HepG2 (cell line): ENCODE measurements around the gene TEX13D. TPM values are rescaled to one million over a fixed set of nuclear protein-coding genes. Genes with fewer than 3 reads are reported as not detected.

Experiments used
- ATAC-seq: fragments of 200-7000 bp; cut with Tn5 transposase; 3 replicates; pipeline ENCODE4 v1.9.1; 2020; ENCODE audit warnings: mild to moderate bottlenecking, moderate library complexity
- BruUV-seq: library from RNA; stranded (reverse); fragments of 400-500 nt; replicated peaks from 2 replicates; lab custom pipeline; 2021; lab: Mats Ljungman, UMichigan
- CTCF ChIA-PET: fragments of 300-600 bp; formaldehyde crosslinking; extraction: SDS; loops from one replicate; lab custom pipeline; 2021; ENCODE audit warnings: low total read pairs, inconsistent platforms, low intra/inter-chr PET ratio; lab: Yijun Ruan, JAX
- POLR2A ChIA-PET: fragments of 350-600 bp; sonication (Branson Sonifier 250); formaldehyde crosslinking; loops from one replicate; lab custom pipeline; 2020; ENCODE audit warnings: antibody characterized with exemption, inconsistent platforms; lab: Yijun Ruan, JAX
- DNase-seq: peaks from one replicate; pipeline ENCODE4 v3.0.0-alpha.2; 2015; ENCODE audit warnings: low spot score
- FAIRE-seq: peaks from 3 replicates; lab custom pipeline; 2011; peaks lifted over from hg19 to GRCh38; lab: Jason Lieb, UNC
- H2AFZ ChIP-seq: one replicate; pipeline ENCODE4 v1.6.1; 2011; ENCODE audit warnings: low read length, inconsistent platforms
- H3K27ac ChIP-seq: fragments of 300-600 bp; 3 replicates; pipeline ENCODE4 v1.8.0; 2011; ENCODE audit warnings: mixed run types, mild to moderate bottlenecking, mixed read lengths, low read length, inconsistent platforms; ENCODE audit not compliant: insufficient read depth; ENCODE audit errors: extremely low read length
- H3K27me3 ChIP-seq, 2 experiments: fragments of 200-600 bp in 1 of 2; 2 replicates in 1 of 2; 3 replicates in 1 of 2; pipeline versions ENCODE4 v1.6.0 to v1.8.0; 2011; ENCODE audit warnings: low read length in 2 of 2, mild to moderate bottlenecking in 2 of 2, moderate library complexity in 2 of 2, inconsistent platforms in 1 of 2; ENCODE audit not compliant: insufficient read depth in 2 of 2, control insufficient read depth in 1 of 2
- H3K36me3 ChIP-seq, 2 experiments: fragments of 200-600 bp in 1 of 2; replicated peaks in 1 of 2; 2 replicates in 1 of 2; 3 replicates in 1 of 2; pipeline versions ENCODE4 v1.5.1 to v1.8.0; 2011; ENCODE audit warnings: low read length in 2 of 2, inconsistent platforms in 1 of 2; ENCODE audit not compliant: insufficient read depth in 2 of 2, control insufficient read depth in 1 of 2
- H3K4me1 ChIP-seq: 2 replicates; pipeline ENCODE4 v1.5.1; 2012; ENCODE audit warnings: low read length, inconsistent platforms; ENCODE audit not compliant: insufficient read depth
- H3K4me2 ChIP-seq: 2 replicates; pipeline ENCODE4 v1.6.0; 2011; ENCODE audit warnings: low read depth, low read length, inconsistent platforms
- H3K4me3 ChIP-seq, 3 experiments: fragments of 200-600 bp in 1 of 3; sonication (generic), shearing (Covaris generic) in 1 of 3; replicated peaks in 1 of 3; 2 replicates each; pipeline ENCODE4 v1.5.1; 2011 to 2016; ENCODE audit warnings: low read length in 3 of 3, inconsistent platforms in 2 of 3, low read depth in 2 of 3, mild to moderate bottlenecking in 2 of 3, control low read depth in 1 of 3, mixed read lengths in 1 of 3; ENCODE audit not compliant: insufficient read depth in 1 of 3
- H3K79me2 ChIP-seq: one replicate; pipeline ENCODE4 v1.6.1; 2011; ENCODE audit warnings: low read length, inconsistent platforms; ENCODE audit not compliant: insufficient read depth
- H3K9ac ChIP-seq: 2 replicates; pipeline ENCODE4 v1.6.0; 2011; ENCODE audit warnings: mild to moderate bottlenecking, low read depth, low read length, inconsistent platforms; ENCODE audit not compliant: insufficient read depth
- H3K9me3 ChIP-seq: 2 replicates; pipeline ENCODE4 v1.5.1; 2012; ENCODE audit warnings: mild to moderate bottlenecking, low read length
- H4K20me1 ChIP-seq: 2 replicates; pipeline ENCODE4 v1.6.0; 2011; ENCODE audit warnings: inconsistent platforms, mild to moderate bottlenecking, low read length, moderate library complexity; ENCODE audit not compliant: insufficient read depth
- AHR ChIP-seq: IDR thresholded peaks from 2 replicates; pipeline ENCODE4 v1.6.1; 2018; ENCODE audit warnings: missing genetic modification reagents, missing compliant biosample characterization
- CHD2 ChIP-seq: IDR thresholded peaks from 2 replicates; pipeline ENCODE4 v1.6.1; 2011; ENCODE audit warnings: low read depth, low read length, improper control_type of control experiment
- JUN ChIP-seq: sonication (generic); formaldehyde crosslinking; IDR thresholded peaks from 2 replicates; pipeline ENCODE4 v1.4.0; 2020; ENCODE audit warnings: mild to moderate bottlenecking, missing genetic modification reagents
- KDM5A ChIP-seq: fragments of 200-600 bp; sonication (generic); IDR thresholded peaks from 2 replicates; pipeline ENCODE4 v1.7.0; 2018; ENCODE audit warnings: antibody characterized with exemption, mild to moderate bottlenecking, low read length, borderline replicate concordance
- MEF2D ChIP-seq: sonication (generic); formaldehyde crosslinking; IDR thresholded peaks from 2 replicates; pipeline ENCODE4 v1.5.1; 2020; ENCODE audit warnings: mild to moderate bottlenecking, missing genetic modification reagents
- NPAS2 ChIP-seq: sonication (generic); formaldehyde crosslinking; IDR thresholded peaks from 2 replicates; pipeline ENCODE4 v1.8.0; 2022; ENCODE audit warnings: mild to moderate bottlenecking, missing genetic modification reagents, borderline replicate concordance
- PBX2 ChIP-seq: IDR thresholded peaks from 2 replicates; pipeline ENCODE4 v1.6.1; 2016; ENCODE audit warnings: control low read depth
- POLR2AphosphoS2 ChIP-seq: IDR thresholded peaks from 2 replicates; pipeline ENCODE4 v1.6.1; 2011; ENCODE audit warnings: low read depth, low read length, improper control_type of control experiment
- SIN3A ChIP-seq: IDR thresholded peaks from 2 replicates; pipeline ENCODE4 v1.6.1; 2011; ENCODE audit warnings: low read depth, mild to moderate bottlenecking, control low read depth, low read length, borderline replicate concordance
- SMAD3 ChIP-seq: sonication (generic); formaldehyde crosslinking; IDR thresholded peaks from 2 replicates; pipeline ENCODE4 v1.4.0; 2020; ENCODE audit warnings: missing genetic modification reagents
- THRA ChIP-seq: sonication (generic); formaldehyde crosslinking; IDR thresholded peaks from 2 replicates; pipeline ENCODE4 v1.4.0; 2020; ENCODE audit warnings: missing genetic modification reagents, borderline replicate concordance
- TSC22D2 ChIP-seq: sonication (generic); formaldehyde crosslinking; IDR thresholded peaks from 2 replicates; pipeline ENCODE4 v1.5.1; 2020; ENCODE audit warnings: missing genetic modification reagents, mild to moderate bottlenecking, borderline replicate concordance
- XRCC5 ChIP-seq: fragments of 200-400 bp; formaldehyde crosslinking; optimal IDR thresholded peaks from 2 replicates; pipeline ENCODE3; 2017; ENCODE audit warnings: mild to moderate bottlenecking, low read length
- ZNF224 ChIP-seq: sonication (generic); formaldehyde crosslinking; IDR thresholded peaks from 2 replicates; pipeline ENCODE4 v1.5.0; 2020; ENCODE audit warnings: mild to moderate bottlenecking, missing genetic modification reagents
- ZNF333 ChIP-seq: sonication (generic); formaldehyde crosslinking; IDR thresholded peaks from 2 replicates; pipeline ENCODE4 v1.4.0; 2020; ENCODE audit warnings: mild to moderate bottlenecking, missing genetic modification reagents, borderline replicate concordance
- ZNF567 ChIP-seq: sonication (generic); formaldehyde crosslinking; IDR thresholded peaks from 2 replicates; pipeline ENCODE4 v1.8.1; 2023; ENCODE audit warnings: mild to moderate bottlenecking, missing genetic modification reagents, borderline replicate concordance
- WGBS: methylation state at CpG from one replicate; pipeline ENCODE4 v1.1.6; 2017; ENCODE audit warnings: low lambda C conversion rate; 5-methylcytosine and 5-hydroxymethylcytosine counted together
- in situ Hi-C: cut with HindIII; loops from 2 replicates; pipeline ENCODE4 v1.10.0; 2017; ENCODE audit warnings: low pct_unique_long_range_greater_than_20kb; ENCODE audit not compliant: extremely low pct_ligation_motif_present
- intact Hi-C: fragments of 100-400 bp; cut with micrococcal nuclease; formaldehyde crosslinking; loops from one replicate; pipeline ENCODE4 v1.10.0; 2022; ENCODE audit not compliant: unreplicated experiment
- polyA plus RNA-seq, 8 experiments: library from polyadenylated mRNA; depleted of rRNA in 3 of 8; stranded (reverse) in 7 of 8; unstranded in 1 of 8; fragments of >200 nt; fragmentation: Illumina TruSeq in 4 of 8; extraction: Trizol in 4 of 8; gene quantifications; 2 replicates each; pipeline versions ENCODE4 v1.2.1 to v1.2.3, GENCODE V29; 2011 to 2016; ENCODE audit warnings: low read depth in 4 of 8, missing spikeins in 1 of 8, mixed read lengths in 1 of 8; ENCODE audit not compliant: insufficient read depth in 1 of 8
- total RNA-seq, 5 experiments: library from RNA; depleted of rRNA; stranded (reverse); fragments of >200 nt; fragmentation: Illumina TruSeq; extraction: Trizol; gene quantifications; 2 replicates each; pipeline ENCODE4 v1.2.3, GENCODE V29; 2016; ENCODE audit warnings: low read depth in 1 of 5

The TEX13D gene
- total and polyA plus RNA-seq, 2 of the 13 experiments (the other 11 are each of a cell fraction or from before 2014, with no cell fraction given), result not detected

- Histone ChIP-seq H3K27ac (no peak overlapping the region), H3K79me2 (no peaks in the 10 kb centered on the region), H3K36me3 (no peaks in the 10 kb centered on the region), H3K4me1 (no peaks in the 10 kb centered on the region), H3K4me2 (no peak overlapping the region), H3K9ac (no peak overlapping the region), H3K4me3 (no peak overlapping the region), H4K20me1 (no peaks in the 10 kb centered on the region), H3K9me3 (no peaks in the 10 kb centered on the region), H3K27me3 (no peaks in the 10 kb centered on the region), H2AFZ (no peak overlapping the region)
- intact Hi-C loops (no loop called here), in situ Hi-C loops (no loop called here)
- no peak for ATAC-seq
- POLR2A ChIA-PET, result no interaction called here
- CTCF ChIA-PET, result no interaction called here
- TF ChIP-seq JUN (CRISPR knock-in tag) (no peak), ZNF333 (CRISPR knock-in tag) (no peak), PBX2 (CRISPR knock-in tag) (no peak), SIN3A (no peak), KDM5A (no peak), TSC22D2 (no peak), ZNF567 (CRISPR knock-in tag) (no peak)
- no peak for FAIRE-seq
- WGBS, result 0% methylated on average over 1 of the region's 2 CpGs
- no peak for DNase-seq
- BruUV-seq, result no TSS peak
Observed at GRCh38 chrX:124362072-124362471, 29.6 kb downstream of the TEX13D start.

- H3K79me2 ChIP-seq, result no peaks in the 10 kb centered on the region
- no peaks in the 10 kb centered on the region for H3K9me3 ChIP-seq
- no peaks in the 10 kb centered on the region for H3K4me1 ChIP-seq
- in situ Hi-C loops, result no loop called here
- H3K27ac ChIP-seq, result no peak overlapping the region
- no peaks in the 10 kb centered on the region for H3K36me3 ChIP-seq
- no TSS peak for BruUV-seq
- intact Hi-C loops, result no loop called here
- no peaks in the 10 kb centered on the region for H3K27me3 ChIP-seq
- no peak overlapping the region for H3K9ac ChIP-seq
- DNase-seq (no peak), FAIRE-seq (no peak), ATAC-seq (no peak)
- ChIA-PET POLR2A (no interaction called here), CTCF (no interaction called here)
- H3K4me2 ChIP-seq, result no peak overlapping the region
- H2AFZ ChIP-seq, result no peak overlapping the region
- no peaks in the 10 kb centered on the region for H4K20me1 ChIP-seq
- 0% methylated on average over 1 of the region's 1 CpG for WGBS
- no peak for TF ChIP-seq XRCC5
- TF ChIP-seq MEF2D (CRISPR knock-in tag), result no peak
- no peak for TF ChIP-seq POLR2AphosphoS2
- TF ChIP-seq SMAD3, result no peak
- TF ChIP-seq ZNF224, result no peak
- TF ChIP-seq AHR (CRISPR knock-in tag), result no peak
- no peak for TF ChIP-seq CHD2
- TF ChIP-seq NPAS2, result no peak
- TF ChIP-seq THRA (CRISPR knock-in tag), result no peak
- TF ChIP-seq, all 625 proteins: peak for 0
- no peak overlapping the region for H3K4me3 ChIP-seq
Observed at GRCh38 chrX:124362761-124363160, 30.3 kb downstream of the TEX13D start.
